Left lung (tissue), 14 donors: ENCODE measurements around the gene SACS. TPM values are rescaled to one million over a fixed set of nuclear protein-coding genes. Genes with fewer than 3 reads are reported as not detected.

Source experiments
- ATAC-seq: fragments of 200-7000 bp; cut with Tn5 transposase; one replicate; pipeline ENCODE4 v1.9.1; 2020; ENCODE audit warnings: moderate library complexity
- DNase-seq, 4 donors: peaks; one replicate each; pipeline ENCODE4 v3.0.0-alpha.2; 2013 to 2020
- H3K27ac ChIP-seq, 2 donors: fragments of 200-600 bp; sonication (generic) in 1 of 2; one replicate each; pipeline versions ENCODE4 v1.5.0 to v1.8.0; 2020 to 2021
- H3K27me3 ChIP-seq, 2 donors: fragments of 200-600 bp; sonication (generic) in 1 of 2; one replicate each; pipeline versions ENCODE4 v1.5.0 to v1.8.0; 2020 to 2021
- H3K36me3 ChIP-seq, 2 donors: fragments of 200-600 bp; sonication (generic) in 1 of 2; one replicate each; pipeline versions ENCODE4 v1.5.0 to v1.8.0; 2020 to 2021
- H3K4me1 ChIP-seq, 2 donors: fragments of 200-600 bp; one replicate each; pipeline ENCODE4 v1.8.0; 2021
- H3K4me3 ChIP-seq, 2 donors: fragments of 200-600 bp; sonication (generic) in 1 of 2; one replicate each; pipeline versions ENCODE4 v1.5.0 to v1.8.0; 2020 to 2021; ENCODE audit warnings: mild to moderate bottlenecking in 1 of 2
- H3K9me3 ChIP-seq, 2 donors: fragments of 200-600 bp; sonication (generic) in 1 of 2; one replicate each; pipeline versions ENCODE4 v1.5.0 to v1.8.0; 2020 to 2021
- intact Hi-C, 2 donors: fragments of 100-400 bp; cut with DNase I; formaldehyde crosslinking; loops; one replicate each; pipeline versions ENCODE4 v1.11.2 to v1.14.2; 2022
- long read RNA-seq, 12 donors: library from polyadenylated mRNA in 2 of 12; unstranded in 2 of 12; transcript quantifications; one replicate each; pipeline ENCODE4 v2.0.0 and lab custom pipeline, GENCODE V29; 2019 to 2026
- polyA plus RNA-seq, 6 donors: library from polyadenylated mRNA; unstranded; fragments of 120-200 nt; gene quantifications; one replicate each; pipeline ENCODE4 v1.2.1, GENCODE V29; 2013; ENCODE audit not compliant: insufficient read length in 6 of 6
- total RNA-seq, 2 donors: library from RNA; stranded (reverse); fragmentation: NEBNext Ultra II Directional; extraction: Animal tissue kit (Norgen Biotek cat#: 25700); gene quantifications; one replicate each; pipeline ENCODE4 v1.2.1, GENCODE V29; 2021
- TF ChIP-seq, protein P1 (sequence below), 2 donors: fragments of 200-600 bp; sonication (generic) in 1 of 2; IDR thresholded peaks; one replicate each; pipeline versions ENCODE4 v1.5.0 to v1.8.0; 2021; ENCODE audit warnings: antibody characterized with exemption in 2 of 2
- donor health status: DM: no; HTN: yes; CAD: no.
- donor health status: DM: no; HTN: no; CAD: no.

SACS gene
- total RNA-seq (10 to 100 TPM; 10.9 to 11.5 TPM), polyA plus RNA-seq (10 to 100 TPM; 14.9 to 18.7 (median 16.7) TPM)
- long read RNA-seq, donor 1, full-length matches to known transcripts: 5 of 10 reads
- long read RNA-seq, donor 1, partial matches to known transcripts: 5 of 10 reads
- long read RNA-seq, donor 1, other reads (novel, unspliced or antisense): 0 of 10 reads
- long read RNA-seq, donor 2: 0 reads
- long read RNA-seq, donor 3, full-length matches to known transcripts: 1 of 1 reads
- long read RNA-seq, donor 3, partial matches to known transcripts: 0 of 1 reads
- long read RNA-seq, donor 3, other reads (novel, unspliced or antisense): 0 of 1 reads
- long read RNA-seq, donor 4: 0 reads
- long read RNA-seq, donor 5: 0 reads
- long read RNA-seq, donor 6, partial matches to known transcripts: 0 of 1 reads
- long read RNA-seq, donor 6, other reads (novel, unspliced or antisense): 0 of 1 reads
- long read RNA-seq, donor 7: 0 reads
- long read RNA-seq, donor 8, partial matches to known transcripts: 0 of 1 reads
- long read RNA-seq, donor 8, other reads (novel, unspliced or antisense): 0 of 1 reads
- long read RNA-seq, donor 9: 0 reads
- long read RNA-seq, donor 10, partial matches to known transcripts: 0 of 1 reads
- long read RNA-seq, donor 10, other reads (novel, unspliced or antisense): 1 of 1 reads
- long read RNA-seq, donor 11, full-length matches to known transcripts: 2 of 2 reads
- long read RNA-seq, donor 11, partial matches to known transcripts: 0 of 2 reads
- long read RNA-seq, donor 11, other reads (novel, unspliced or antisense): 0 of 2 reads
- long read RNA-seq, donor 12: 0 reads

- ATAC-seq: peak; percentile 64
- H3K27ac ChIP-seq: no peak within 1 kb of the TSS
Measured at GRCh38 chr13:23433171-23434153, at the start of gene SACS. Gene SACS, minus strand, starts transcription at chr13:23433702. Its CDS starts 22,463 bp downstream, at chr13:23411239.

GRCh38 chr13:23480324-23480723, 46.8 kb upstream of the SACS start:
- TF ChIP-seq, protein P1, sequence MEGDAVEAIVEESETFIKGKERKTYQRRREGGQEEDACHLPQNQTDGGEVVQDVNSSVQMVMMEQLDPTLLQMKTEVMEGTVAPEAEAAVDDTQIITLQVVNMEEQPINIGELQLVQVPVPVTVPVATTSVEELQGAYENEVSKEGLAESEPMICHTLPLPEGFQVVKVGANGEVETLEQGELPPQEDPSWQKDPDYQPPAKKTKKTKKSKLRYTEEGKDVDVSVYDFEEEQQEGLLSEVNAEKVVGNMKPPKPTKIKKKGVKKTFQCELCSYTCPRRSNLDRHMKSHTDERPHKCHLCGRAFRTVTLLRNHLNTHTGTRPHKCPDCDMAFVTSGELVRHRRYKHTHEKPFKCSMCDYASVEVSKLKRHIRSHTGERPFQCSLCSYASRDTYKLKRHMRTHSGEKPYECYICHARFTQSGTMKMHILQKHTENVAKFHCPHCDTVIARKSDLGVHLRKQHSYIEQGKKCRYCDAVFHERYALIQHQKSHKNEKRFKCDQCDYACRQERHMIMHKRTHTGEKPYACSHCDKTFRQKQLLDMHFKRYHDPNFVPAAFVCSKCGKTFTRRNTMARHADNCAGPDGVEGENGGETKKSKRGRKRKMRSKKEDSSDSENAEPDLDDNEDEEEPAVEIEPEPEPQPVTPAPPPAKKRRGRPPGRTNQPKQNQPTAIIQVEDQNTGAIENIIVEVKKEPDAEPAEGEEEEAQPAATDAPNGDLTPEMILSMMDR (IDR thresholded peaks at IDR 0.05): no peak
- intact Hi-C loops: no loop called here
- no peaks in the 10 kb centered on the region for H3K36me3 ChIP-seq
- H3K27ac ChIP-seq: no peak overlapping the region
- H3K9me3 ChIP-seq: peaks cover 0 to 33% of the 10 kb centered on the region in 2 donors
- H3K4me3 ChIP-seq: no peak overlapping the region
- no peaks in the 10 kb centered on the region for H3K4me1 ChIP-seq
- DNase-seq: no peak
- no peak for ATAC-seq
- H3K27me3 ChIP-seq: no peaks in the 10 kb centered on the region

More at GRCh38 chr13:23433171-23434153, at the start of gene SACS:
- Histone ChIP-seq H3K36me3 (no peaks in the 10 kb centered on the region), H3K4me1 (no peaks in the 10 kb centered on the region), H3K27me3 (peaks cover 0 to 25% of the 10 kb centered on the region in 2 donors), H3K4me3 (peak within 1 kb of the TSS; percentile 17 to 42), H3K9me3 (no peaks in the 10 kb centered on the region)
- TF ChIP-seq, protein P1 (IDR thresholded peaks at IDR 0.05): no peak
- intact Hi-C loops: no loop called here
- DNase-seq: peak in 2 of 4 donors; percentile 57 to 58

DNA sequence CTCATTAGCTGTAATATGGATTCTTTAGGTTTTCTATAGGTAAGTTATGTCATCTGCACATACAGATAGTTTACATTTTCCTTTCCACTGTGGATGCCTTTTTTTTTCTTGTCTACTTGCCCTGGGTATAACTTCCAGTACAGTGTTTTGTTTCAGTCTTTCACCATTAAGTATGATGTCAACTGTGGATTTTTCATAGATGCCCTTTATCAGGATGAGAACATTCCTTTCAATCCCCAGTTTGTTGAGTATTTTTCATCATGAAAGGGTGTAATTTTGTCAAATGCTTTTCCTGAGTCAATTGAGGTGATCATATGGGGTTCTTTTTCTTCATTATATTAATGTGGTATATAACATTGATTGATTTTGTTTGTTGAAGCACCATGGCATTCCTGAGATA, 43.6 kb upstream of the SACS start:
- ATAC-seq (no peak), DNase-seq (no peak)
- intact Hi-C loops: no loop called here
- Histone ChIP-seq H3K27ac (no peak overlapping the region), H3K9me3 (peaks cover 0 to 33% of the 10 kb centered on the region in 2 donors), H3K4me1 (no peaks in the 10 kb centered on the region), H3K4me3 (no peak overlapping the region), H3K27me3 (no peaks in the 10 kb centered on the region), H3K36me3 (no peaks in the 10 kb centered on the region)
- TF ChIP-seq, protein P1 (IDR thresholded peaks at IDR 0.05): no peak

DNA sequence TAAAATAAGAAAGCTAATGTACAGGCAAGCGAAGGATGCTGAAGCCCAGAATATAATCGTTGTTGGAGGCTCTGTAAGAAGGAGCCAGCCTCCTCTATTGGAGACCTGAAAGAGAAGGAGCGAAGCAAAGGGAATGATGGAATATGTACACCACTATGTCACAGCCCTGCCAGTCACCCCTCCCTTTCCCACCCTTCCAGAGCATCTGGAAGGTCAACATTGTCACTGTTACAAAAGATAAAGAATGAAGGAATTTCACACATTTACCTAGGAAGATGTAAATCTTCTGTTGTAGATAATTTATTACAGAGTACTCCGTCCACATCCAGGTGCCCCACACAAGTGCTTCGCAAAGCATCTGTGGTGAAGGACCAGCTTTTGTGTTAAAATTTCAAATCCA, 39.7 kb upstream of the SACS start:
- Histone ChIP-seq H3K27ac (no peak overlapping the region), H3K4me1 (no peaks in the 10 kb centered on the region), H3K4me3 (no peak overlapping the region), H3K9me3 (no peaks in the 10 kb centered on the region), H3K27me3 (no peaks in the 10 kb centered on the region), H3K36me3 (no peaks in the 10 kb centered on the region)
- ATAC-seq (no peak), DNase-seq (no peak)
- intact Hi-C loops: no loop called here
- TF ChIP-seq, protein P1 (IDR thresholded peaks at IDR 0.05): no peak
